OCI-LY1 (cell line): ENCODE results near the gene UROS.

Source experiments
- EZH2 ChIP-seq: fragments of 200-600 bp; sonication (generic), shearing (Covaris generic); IDR thresholded peaks from 2 replicates; pipeline ENCODE4 v1.8.0; 2017; ENCODE audit warnings: borderline replicate concordance, mixed run types, mild to moderate bottlenecking, antibody characterized with exemption, low read length, moderate library complexity, mixed read lengths
- TF ChIP-seq, protein P1 (sequence below): fragments of 200-600 bp; sonication (generic), shearing (Covaris generic); IDR thresholded peaks from 2 replicates; pipeline ENCODE4 v1.5.1; 2017; ENCODE audit warnings: mild to moderate bottlenecking, antibody characterized with exemption, low read length, moderate library complexity, mixed read lengths

DNA sequence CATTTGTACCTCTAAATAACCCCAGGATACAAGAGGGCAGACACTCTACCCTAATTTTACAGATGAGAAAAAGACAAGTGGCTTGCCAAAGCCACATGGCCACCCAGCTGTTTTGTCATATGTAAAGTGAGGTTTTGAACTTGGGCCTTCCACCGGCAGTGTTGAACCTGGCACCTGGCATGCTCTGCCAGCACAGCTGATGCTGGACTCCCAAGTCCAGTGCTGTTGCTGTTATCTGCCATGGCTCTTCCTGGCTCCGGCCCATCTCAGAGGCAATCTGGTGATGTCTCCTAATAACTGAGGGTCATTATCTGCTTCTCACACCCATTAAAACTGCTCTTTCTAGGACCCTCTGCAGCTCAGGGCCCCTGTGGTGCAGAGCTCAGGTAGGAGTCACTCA lies 25.3 kb upstream of the UROS start:
- no peak for TF ChIP-seq EZH2
- TF ChIP-seq, protein P1, sequence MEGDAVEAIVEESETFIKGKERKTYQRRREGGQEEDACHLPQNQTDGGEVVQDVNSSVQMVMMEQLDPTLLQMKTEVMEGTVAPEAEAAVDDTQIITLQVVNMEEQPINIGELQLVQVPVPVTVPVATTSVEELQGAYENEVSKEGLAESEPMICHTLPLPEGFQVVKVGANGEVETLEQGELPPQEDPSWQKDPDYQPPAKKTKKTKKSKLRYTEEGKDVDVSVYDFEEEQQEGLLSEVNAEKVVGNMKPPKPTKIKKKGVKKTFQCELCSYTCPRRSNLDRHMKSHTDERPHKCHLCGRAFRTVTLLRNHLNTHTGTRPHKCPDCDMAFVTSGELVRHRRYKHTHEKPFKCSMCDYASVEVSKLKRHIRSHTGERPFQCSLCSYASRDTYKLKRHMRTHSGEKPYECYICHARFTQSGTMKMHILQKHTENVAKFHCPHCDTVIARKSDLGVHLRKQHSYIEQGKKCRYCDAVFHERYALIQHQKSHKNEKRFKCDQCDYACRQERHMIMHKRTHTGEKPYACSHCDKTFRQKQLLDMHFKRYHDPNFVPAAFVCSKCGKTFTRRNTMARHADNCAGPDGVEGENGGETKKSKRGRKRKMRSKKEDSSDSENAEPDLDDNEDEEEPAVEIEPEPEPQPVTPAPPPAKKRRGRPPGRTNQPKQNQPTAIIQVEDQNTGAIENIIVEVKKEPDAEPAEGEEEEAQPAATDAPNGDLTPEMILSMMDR: no peak
